Endodermal cell (in vitro differentiated cells): ENCODE results near the gene VPS37C. TPM values are rescaled to one million over a fixed set of nuclear protein-coding genes. Genes with fewer than 3 reads are reported as not detected.
"Not testable (repeated sequence)": the region's sequence is repeated elsewhere in the genome, so short reads cannot be mapped to it uniquely, and the experiment has no call there.

Source experiments
- DNase-seq: peaks from one replicate; pipeline ENCODE4 v3.0.0-alpha.2; 2017
- H3K27ac ChIP-seq: 2 replicates; pipeline ENCODE4 v1.5.1; 2013; ENCODE audit warnings: mild to moderate bottlenecking, low read depth, low read length, moderate library complexity
- H3K27me3 ChIP-seq: 2 replicates; pipeline ENCODE4 v1.6.1; 2013; ENCODE audit warnings: mild to moderate bottlenecking, low read length, moderate library complexity; ENCODE audit not compliant: insufficient read depth, control insufficient read depth, poor library complexity, severe bottlenecking
- H3K36me3 ChIP-seq: 2 replicates; pipeline ENCODE4 v1.7.0; 2013; ENCODE audit warnings: mild to moderate bottlenecking, low read length, moderate library complexity; ENCODE audit not compliant: control insufficient read depth, insufficient read depth
- H3K4me1 ChIP-seq: one replicate; pipeline ENCODE4 v1.7.0; 2013; ENCODE audit warnings: low read length; ENCODE audit not compliant: control insufficient read depth, insufficient read depth
- H3K4me3 ChIP-seq: 2 replicates; pipeline ENCODE4 v1.5.1; 2013; ENCODE audit warnings: mild to moderate bottlenecking, low read length, moderate library complexity
- H3K9ac ChIP-seq: 2 replicates; pipeline ENCODE4 v1.6.1; 2013; ENCODE audit warnings: mild to moderate bottlenecking, low read length, moderate library complexity; ENCODE audit not compliant: poor library complexity, severe bottlenecking; ENCODE audit errors: extremely low read depth
- H3K9me3 ChIP-seq: 2 replicates; pipeline ENCODE4 v1.6.1; 2013; ENCODE audit warnings: mild to moderate bottlenecking, low read length, moderate library complexity; ENCODE audit not compliant: control insufficient read depth
- H3K27ac Mint-ChIP-seq: 2 replicates; pipeline ENCODE4 v1.8.0; 2020; ENCODE audit warnings: mixed read lengths
- H3K27me3 Mint-ChIP-seq: 2 replicates; pipeline ENCODE4 v1.8.0; 2021; ENCODE audit warnings: mild to moderate bottlenecking, mixed read lengths; ENCODE audit not compliant: insufficient read depth
- H3K36me3 Mint-ChIP-seq: 2 replicates; pipeline ENCODE4 v1.8.0; 2020; ENCODE audit warnings: low read depth, mixed read lengths
- H3K4me1 Mint-ChIP-seq: 2 replicates; pipeline ENCODE4 v1.8.0; 2020; ENCODE audit warnings: mixed read lengths
- H3K4me3 Mint-ChIP-seq: 2 replicates; pipeline ENCODE4 v1.8.0; 2020; ENCODE audit warnings: mild to moderate bottlenecking, moderate library complexity, mixed read lengths
- H3K9me3 Mint-ChIP-seq: 2 replicates; pipeline ENCODE4 v1.8.0; 2020; ENCODE audit warnings: mild to moderate bottlenecking, mixed read lengths
- WGBS, 2 experiments: methylation state at CpG; one replicate each; pipeline versions ENCODE4 v1.1.5 to v1.1.7; 2013; ENCODE audit warnings: missing lambda C conversion rate in 2 of 2, mixed read lengths in 1 of 2; ENCODE audit not compliant: insufficient coverage in 1 of 2, insufficient read length in 1 of 2; 5-methylcytosine and 5-hydroxymethylcytosine counted together
- total RNA-seq, 2 donors: library from RNA; stranded (reverse); fragmentation: NEBNext Ultra II Directional in 1 of 2; extraction: Animal tissue kit (Norgen Biotek cat#: 25700) in 1 of 2; gene quantifications; 2 replicates in 1 of 2; 3 replicates in 1 of 2; pipeline ENCODE4 v1.2.1, GENCODE V29; 2021
- TF ChIP-seq, protein P1 (sequence below): fragments of 200-600 bp; sonication (generic); conservative IDR thresholded peaks from 2 replicates; pipeline ENCODE4 v1.5.0; 2021; ENCODE audit warnings: antibody characterized with exemption, mild to moderate bottlenecking

Gene VPS37C
- total RNA-seq, 2 donors from 2014 or later, result 23.9 to 26.7 TPM

DNA sequence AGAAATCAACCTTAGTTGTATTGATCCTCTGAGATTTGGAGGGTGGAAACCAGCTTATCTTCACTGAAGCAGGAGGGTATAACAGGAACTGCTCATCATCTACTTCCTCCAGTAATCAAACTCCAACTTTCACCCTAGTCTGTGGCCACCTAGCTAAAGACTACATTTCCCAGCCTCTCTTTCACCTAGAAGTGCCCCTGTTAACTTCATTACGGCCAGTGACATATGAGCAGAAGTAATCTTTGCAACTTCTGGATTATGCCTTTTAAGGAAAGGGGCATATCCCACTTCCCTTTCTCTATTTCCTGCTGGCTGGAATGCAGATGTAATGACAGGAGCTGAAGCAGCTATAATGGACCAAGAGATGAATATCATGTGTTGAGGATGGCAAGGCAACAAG is 7.6 kb upstream of the VPS37C start:
- no peak overlapping the region for H3K4me3 ChIP-seq
- H3K9me3 ChIP-seq, result peaks cover 13% of the 10 kb centered on the region
- 82 to 100% methylated on average over 1 of the region's 1 CpG for WGBS, 2 experiments
- peaks cover 25% of the 10 kb centered on the region for H3K4me1 Mint-ChIP-seq
- no peaks in the 10 kb centered on the region for H3K36me3 Mint-ChIP-seq
- H3K9me3 Mint-ChIP-seq, result peaks cover 21% of the 10 kb centered on the region
- H3K36me3 ChIP-seq, result no peaks in the 10 kb centered on the region
- H3K4me3 Mint-ChIP-seq, result no peak overlapping the region
- no peak for DNase-seq
- peaks cover 9% of the 10 kb centered on the region for H3K27me3 ChIP-seq
- no peak overlapping the region for H3K27ac Mint-ChIP-seq
- H3K27ac ChIP-seq, result no peak overlapping the region
- no peaks in the 10 kb centered on the region for H3K4me1 ChIP-seq
- no peak overlapping the region for H3K9ac ChIP-seq
- TF ChIP-seq, protein P1, sequence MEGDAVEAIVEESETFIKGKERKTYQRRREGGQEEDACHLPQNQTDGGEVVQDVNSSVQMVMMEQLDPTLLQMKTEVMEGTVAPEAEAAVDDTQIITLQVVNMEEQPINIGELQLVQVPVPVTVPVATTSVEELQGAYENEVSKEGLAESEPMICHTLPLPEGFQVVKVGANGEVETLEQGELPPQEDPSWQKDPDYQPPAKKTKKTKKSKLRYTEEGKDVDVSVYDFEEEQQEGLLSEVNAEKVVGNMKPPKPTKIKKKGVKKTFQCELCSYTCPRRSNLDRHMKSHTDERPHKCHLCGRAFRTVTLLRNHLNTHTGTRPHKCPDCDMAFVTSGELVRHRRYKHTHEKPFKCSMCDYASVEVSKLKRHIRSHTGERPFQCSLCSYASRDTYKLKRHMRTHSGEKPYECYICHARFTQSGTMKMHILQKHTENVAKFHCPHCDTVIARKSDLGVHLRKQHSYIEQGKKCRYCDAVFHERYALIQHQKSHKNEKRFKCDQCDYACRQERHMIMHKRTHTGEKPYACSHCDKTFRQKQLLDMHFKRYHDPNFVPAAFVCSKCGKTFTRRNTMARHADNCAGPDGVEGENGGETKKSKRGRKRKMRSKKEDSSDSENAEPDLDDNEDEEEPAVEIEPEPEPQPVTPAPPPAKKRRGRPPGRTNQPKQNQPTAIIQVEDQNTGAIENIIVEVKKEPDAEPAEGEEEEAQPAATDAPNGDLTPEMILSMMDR, result no peak
- H3K27me3 Mint-ChIP-seq, result peaks cover 33% of the 10 kb centered on the region

DNA sequence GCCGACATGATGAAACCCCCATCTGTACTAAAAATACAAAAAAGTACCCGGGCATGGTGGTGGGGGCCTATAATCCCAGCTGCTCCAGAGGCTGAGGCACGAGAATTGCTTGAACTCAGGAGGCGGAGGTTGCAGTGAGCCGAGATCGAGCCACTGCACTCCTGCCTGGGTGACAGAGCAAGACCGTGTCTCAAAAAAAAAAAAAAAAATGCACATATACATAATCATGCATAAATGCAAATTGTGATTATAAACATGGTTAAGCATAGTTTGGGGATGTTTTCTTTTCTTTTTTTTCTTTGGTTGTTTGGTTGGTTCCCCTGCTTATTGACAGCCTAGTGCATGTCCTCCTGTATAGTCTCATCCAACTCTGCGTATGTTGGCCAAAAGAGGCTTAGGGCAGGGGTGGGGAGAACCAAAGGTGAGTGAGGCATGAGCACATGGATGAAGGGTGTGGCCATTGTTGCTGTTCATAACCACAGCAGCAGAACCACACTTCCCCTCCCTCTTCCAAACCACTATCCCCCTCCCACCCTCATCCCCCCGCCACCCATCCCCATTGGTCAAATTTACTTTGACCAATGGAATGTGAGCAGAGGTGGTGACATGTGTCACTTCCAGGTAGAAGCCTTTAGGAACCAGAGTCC is 6.9 kb upstream of the VPS37C start:
- TF ChIP-seq, protein P1, result no peak
- Histone ChIP-seq H3K27me3 (peaks cover 8% of the 10 kb centered on the region), H3K27ac (no peak overlapping the region), H3K4me1 (no peaks in the 10 kb centered on the region), H3K9ac (no peak overlapping the region), H3K4me3 (no peak overlapping the region), H3K36me3 (no peaks in the 10 kb centered on the region), H3K9me3 (peaks cover 11% of the 10 kb centered on the region)
- Mint-ChIP-seq H3K9me3 (peaks cover 15% of the 10 kb centered on the region), H3K4me1 (peaks cover 25% of the 10 kb centered on the region), H3K36me3 (no peaks in the 10 kb centered on the region), H3K27me3 (peaks cover 26% of the 10 kb centered on the region), H3K4me3 (no peak overlapping the region), H3K27ac (no peak overlapping the region)
- DNase-seq, result no peak
- 77 to 90% methylated on average over 2 to 8 of the region's 9 CpGs for WGBS, 2 experiments

DNA sequence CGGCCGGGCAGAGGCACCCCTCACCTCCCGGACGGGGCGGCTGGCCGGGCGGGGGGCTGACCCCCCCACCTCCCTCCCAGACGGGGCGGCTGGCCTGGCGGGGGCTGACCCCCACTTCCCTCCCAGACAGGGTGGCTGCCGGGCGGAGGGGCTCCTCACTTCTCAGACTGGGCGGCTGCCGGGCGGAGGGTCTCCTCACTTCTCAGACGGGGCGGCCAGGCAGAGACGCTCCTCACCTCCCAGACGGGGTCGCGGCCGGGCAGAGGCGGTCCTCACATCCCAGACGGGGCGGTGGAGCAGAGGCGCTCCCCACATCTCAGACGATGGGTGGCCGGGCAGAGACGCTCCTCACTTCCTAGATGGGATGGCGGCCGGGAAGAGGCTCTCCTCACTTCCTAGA is 5.1 kb upstream of the VPS37C start:
- not testable (repeated sequence) for DNase-seq, H3K27me3 ChIP-seq, H3K4me1 ChIP-seq, H3K36me3 Mint-ChIP-seq, H3K27ac Mint-ChIP-seq, H3K4me3 Mint-ChIP-seq, H3K27ac ChIP-seq, H3K4me3 ChIP-seq, H3K9ac ChIP-seq, H3K36me3 ChIP-seq, H3K9me3 ChIP-seq
- peaks cover 26% of the 10 kb centered on the region for H3K4me1 Mint-ChIP-seq
- H3K9me3 Mint-ChIP-seq, result peaks cover 13% of the 10 kb centered on the region
- whole genome bisulfite sequencing, 2 experiments, result 95 to 96% methylated on average over 4 to 24 of the region's 31 CpGs
- peaks cover 11% of the 10 kb centered on the region for H3K27me3 Mint-ChIP-seq

DNA sequence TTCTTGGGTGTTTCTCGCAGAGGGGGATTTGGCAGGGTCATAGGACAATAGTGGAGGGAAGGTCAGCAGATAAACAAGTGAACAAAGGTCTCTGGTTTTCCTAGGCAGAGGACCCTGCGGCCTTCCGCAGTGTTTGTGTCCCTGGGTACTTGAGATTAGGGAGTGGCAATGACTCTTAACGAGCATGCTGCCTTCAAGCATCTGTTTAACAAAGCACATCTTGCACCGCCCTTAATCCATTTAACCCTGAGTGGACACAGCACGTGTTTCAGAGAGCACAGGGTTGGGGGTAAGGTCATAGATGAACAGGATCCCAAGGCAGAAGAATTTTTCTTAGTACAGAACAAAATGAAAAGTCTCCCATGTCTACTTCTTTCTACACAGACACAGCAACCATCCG is 4.6 kb upstream of the VPS37C start:
- WGBS, 2 experiments, result 70% methylated on average over 2 of the region's 7 CpGs; no CpG with 5 or more reads in 1 of the 2 experiments
- not testable (repeated sequence) for H3K4me1 ChIP-seq, H3K27me3 ChIP-seq, H3K27ac ChIP-seq, H3K9me3 ChIP-seq, H3K36me3 Mint-ChIP-seq, DNase-seq, H3K36me3 ChIP-seq, H3K4me3 ChIP-seq, H3K9ac ChIP-seq
- peaks cover 25% of the 10 kb centered on the region for H3K4me1 Mint-ChIP-seq
- peak overlapping the region; percentile 1 for H3K4me3 Mint-ChIP-seq
- H3K27me3 Mint-ChIP-seq, result peaks cover 10% of the 10 kb centered on the region
- H3K9me3 Mint-ChIP-seq, result peaks cover 13% of the 10 kb centered on the region
- H3K27ac Mint-ChIP-seq, result peak overlapping the region; percentile 32
